ENCODE measurements around the gene NAXD. TPM values are rescaled to one million over a fixed set of nuclear protein-coding genes. Genes with fewer than 3 reads are reported as not detected.

NAXD gene
- total RNA-seq, 2 donors from 2014 or later, result 23.4 to 27.5 TPM

DNA sequence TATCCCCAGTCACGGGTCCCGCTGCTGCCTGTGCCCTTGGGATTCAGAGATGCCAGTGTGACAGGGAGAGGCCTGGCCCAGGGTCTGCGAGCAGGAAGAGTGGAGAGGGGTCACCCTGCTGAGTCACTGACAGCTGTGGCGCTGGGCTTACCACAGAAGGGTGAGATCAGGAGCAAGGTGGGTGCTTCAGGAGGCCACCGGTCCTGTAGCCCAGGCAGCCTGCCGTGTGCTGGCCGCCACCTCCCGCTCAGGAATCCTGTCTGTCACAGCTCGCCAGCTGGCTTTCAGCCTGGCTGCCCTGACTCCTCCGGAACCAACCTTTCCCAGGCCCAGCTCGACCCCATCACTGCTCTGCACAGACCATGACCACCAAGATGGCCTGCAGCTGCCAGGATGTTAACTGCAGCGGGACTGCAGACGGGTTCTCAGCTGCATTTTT, 25.3 kb downstream of the NAXD start:
- DNase-seq (no peak), ATAC-seq (no peak)
- Histone ChIP-seq H3K36me3 (replicated peaks in 1 of 2; ENCODE audit: insufficient read depth in 1 of 2, low read depth in 2 of 2) (peaks cover 13 to 44% of the 10 kb centered on the region in 2 donors), H3K4me3 (no peak overlapping the region), H3K27ac (no peak overlapping the region), H3K4me1 (peaks cover 8% of the 10 kb centered on the region), H3K27me3 (no peaks in the 10 kb centered on the region), H3K9me3 (no peaks in the 10 kb centered on the region)
- intact Hi-C loops (cut with DNase I), result no loop called here
- no peak for TF ChIP-seq POLR2A (IDR thresholded peaks at IDR 0.05)
- TF ChIP-seq, protein P1, sequence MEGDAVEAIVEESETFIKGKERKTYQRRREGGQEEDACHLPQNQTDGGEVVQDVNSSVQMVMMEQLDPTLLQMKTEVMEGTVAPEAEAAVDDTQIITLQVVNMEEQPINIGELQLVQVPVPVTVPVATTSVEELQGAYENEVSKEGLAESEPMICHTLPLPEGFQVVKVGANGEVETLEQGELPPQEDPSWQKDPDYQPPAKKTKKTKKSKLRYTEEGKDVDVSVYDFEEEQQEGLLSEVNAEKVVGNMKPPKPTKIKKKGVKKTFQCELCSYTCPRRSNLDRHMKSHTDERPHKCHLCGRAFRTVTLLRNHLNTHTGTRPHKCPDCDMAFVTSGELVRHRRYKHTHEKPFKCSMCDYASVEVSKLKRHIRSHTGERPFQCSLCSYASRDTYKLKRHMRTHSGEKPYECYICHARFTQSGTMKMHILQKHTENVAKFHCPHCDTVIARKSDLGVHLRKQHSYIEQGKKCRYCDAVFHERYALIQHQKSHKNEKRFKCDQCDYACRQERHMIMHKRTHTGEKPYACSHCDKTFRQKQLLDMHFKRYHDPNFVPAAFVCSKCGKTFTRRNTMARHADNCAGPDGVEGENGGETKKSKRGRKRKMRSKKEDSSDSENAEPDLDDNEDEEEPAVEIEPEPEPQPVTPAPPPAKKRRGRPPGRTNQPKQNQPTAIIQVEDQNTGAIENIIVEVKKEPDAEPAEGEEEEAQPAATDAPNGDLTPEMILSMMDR (IDR thresholded peaks at IDR 0.05), result no peak
- 71% methylated on average over 13 of the region's 13 CpGs for WGBS, 2 donors

DNA sequence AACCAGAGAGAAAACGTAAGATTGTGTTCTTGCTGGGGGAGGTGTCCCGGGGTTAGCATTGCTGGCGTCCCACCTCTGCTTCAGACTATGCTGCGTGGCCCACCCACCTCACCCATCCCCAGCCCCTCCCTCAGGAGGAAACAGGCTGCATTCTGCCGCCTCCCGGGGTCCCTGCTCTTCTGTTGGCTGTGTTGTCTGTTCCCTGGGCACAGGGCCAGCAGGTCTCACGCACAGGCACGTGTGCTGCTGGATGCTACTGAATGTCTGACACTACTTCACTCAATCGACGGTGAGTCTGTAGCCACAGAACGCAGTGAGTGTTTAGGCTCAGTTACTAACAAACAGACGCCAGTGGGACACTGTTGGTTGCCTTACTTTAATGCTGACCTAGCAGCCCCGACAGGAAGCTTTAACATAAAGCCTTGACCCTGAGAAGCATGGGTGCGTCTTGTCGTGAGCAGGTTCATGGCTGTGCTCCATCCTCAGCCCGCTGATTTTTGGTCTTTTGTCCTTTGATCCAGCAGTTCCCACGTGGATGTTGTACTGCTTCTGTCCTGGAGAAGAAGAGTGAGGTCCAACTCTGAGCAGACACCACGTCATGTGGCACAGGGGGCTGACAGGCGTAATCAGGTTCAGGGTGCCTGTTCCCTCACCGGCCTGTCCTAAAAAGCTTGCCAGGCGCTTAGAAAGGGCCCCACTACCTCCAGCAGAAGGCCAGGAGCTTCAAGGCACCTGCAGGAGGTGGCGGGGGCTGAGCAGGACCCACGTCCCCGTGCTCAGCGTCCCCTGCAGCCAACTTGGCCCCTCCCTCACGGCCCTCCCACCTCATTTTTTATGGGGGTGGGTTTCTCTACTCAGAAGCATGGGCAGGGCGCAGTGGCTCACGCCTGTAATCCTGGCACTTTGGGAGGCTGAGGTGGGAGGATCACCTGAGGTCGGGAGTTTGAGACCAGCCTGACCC, 26.0 kb downstream of the NAXD start:
- 74 to 85% methylated on average over 19 to 29 of the region's 29 CpGs for WGBS, 2 donors
- no peak overlapping the region for H3K4me3 ChIP-seq
- DNase-seq (peak in 1 of 4 donors; percentile 38), ATAC-seq (no peak)
- TF ChIP-seq, protein P1 (IDR thresholded peaks at IDR 0.05), result no peak
- TF ChIP-seq POLR2A (IDR thresholded peaks at IDR 0.05), result no peak
- H3K27me3 ChIP-seq, result no peaks in the 10 kb centered on the region
- no peak overlapping the region for H3K27ac ChIP-seq
- intact Hi-C loops (cut with DNase I), result no loop called here
- H3K36me3 ChIP-seq (replicated peaks in 1 of 2; ENCODE audit: insufficient read depth in 1 of 2, low read depth in 2 of 2), result peaks cover 10 to 37% of the 10 kb centered on the region in 2 donors
- peaks cover 8% of the 10 kb centered on the region for H3K4me1 ChIP-seq
- no peaks in the 10 kb centered on the region for H3K9me3 ChIP-seq

DNA sequence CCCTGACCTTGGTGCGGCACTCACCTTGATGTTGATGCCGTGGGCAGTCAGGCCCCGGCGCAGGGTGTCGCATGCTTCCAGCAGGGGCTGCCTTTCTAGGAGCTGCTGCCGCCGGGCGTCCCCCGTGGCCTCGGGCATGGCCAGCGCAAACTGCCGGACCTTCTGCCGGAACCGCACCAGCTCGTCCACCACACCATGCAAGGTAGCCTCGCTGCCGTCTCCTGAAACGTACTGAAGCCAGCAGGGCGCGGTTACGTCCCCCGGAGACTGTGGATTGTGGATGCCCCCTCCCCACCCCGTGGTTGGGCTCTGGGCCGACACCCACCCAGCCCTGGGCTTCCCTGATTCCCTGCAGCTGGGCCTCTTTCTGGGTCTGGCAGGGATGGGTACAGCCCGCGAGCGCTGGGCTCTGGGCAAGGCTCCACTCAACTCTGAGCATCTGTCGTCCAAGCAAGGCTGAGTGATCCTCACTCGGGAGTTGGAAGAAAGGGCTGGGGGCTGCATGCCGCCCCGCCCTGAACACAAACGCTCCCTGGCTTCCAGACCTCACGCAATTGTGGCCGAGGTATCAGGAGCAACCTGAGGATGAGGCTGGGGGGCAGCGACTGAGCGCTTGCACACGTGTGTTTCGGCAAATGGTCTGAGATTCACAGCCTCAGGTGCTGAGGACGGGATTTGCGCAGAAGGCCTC, 27.1 kb downstream of the NAXD start:
- no peaks in the 10 kb centered on the region for H3K27me3 ChIP-seq
- TF ChIP-seq, protein P1 (IDR thresholded peaks at IDR 0.05), result no peak
- TF ChIP-seq POLR2A (IDR thresholded peaks at IDR 0.05), result no peak
- peaks cover 8% of the 10 kb centered on the region for H3K4me1 ChIP-seq
- no peak overlapping the region for H3K4me3 ChIP-seq
- intact Hi-C loops (cut with DNase I), result no loop called here
- H3K27ac ChIP-seq, result no peak overlapping the region
- no peaks in the 10 kb centered on the region for H3K9me3 ChIP-seq
- WGBS, 2 donors, result 92 to 93% methylated on average over 16 to 31 of the region's 40 CpGs
- DNase-seq (no peak), ATAC-seq (no peak)
- peaks cover 10 to 26% of the 10 kb centered on the region in 2 donors for H3K36me3 ChIP-seq (replicated peaks in 1 of 2; ENCODE audit: insufficient read depth in 1 of 2, low read depth in 2 of 2)

DNA sequence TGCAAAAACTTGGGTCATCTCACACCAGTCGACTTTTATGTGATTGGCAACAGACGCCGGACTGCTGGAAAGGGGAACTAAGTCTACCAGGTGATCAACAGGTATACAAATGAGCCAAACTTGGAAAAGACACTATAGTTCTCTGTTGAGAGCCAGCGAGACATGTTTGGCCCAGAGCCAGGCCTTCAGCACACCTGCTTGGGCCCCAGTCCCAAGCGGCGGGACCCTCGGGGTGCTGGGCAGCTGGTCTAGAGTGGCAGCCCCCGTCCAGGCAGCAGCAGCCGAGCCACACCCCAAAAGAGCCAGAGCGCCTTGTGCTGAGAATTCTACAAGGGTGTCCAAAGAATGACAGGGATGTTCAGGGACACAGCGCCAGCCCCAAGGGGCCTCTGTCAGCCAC, 28.0 kb downstream of the NAXD start:
- TF ChIP-seq, protein P1 (IDR thresholded peaks at IDR 0.05), result no peak
- TF ChIP-seq POLR2A (IDR thresholded peaks at IDR 0.05), result no peak
- H3K9me3 ChIP-seq, result no peaks in the 10 kb centered on the region
- peaks cover 8% of the 10 kb centered on the region for H3K4me1 ChIP-seq
- no peak overlapping the region for H3K27ac ChIP-seq
- no peaks in the 10 kb centered on the region for H3K27me3 ChIP-seq
- ATAC-seq (no peak), DNase-seq (peak in 2 of 4 donors; percentile 26 to 42)
- intact Hi-C loops (cut with DNase I), result no loop called here
- H3K4me3 ChIP-seq, result no peak overlapping the region
- WGBS, 2 donors, result 68 to 83% methylated on average over 11 of the region's 11 CpGs
- H3K36me3 ChIP-seq (replicated peaks in 1 of 2; ENCODE audit: insufficient read depth in 1 of 2, low read depth in 2 of 2), result peaks cover 10 to 22% of the 10 kb centered on the region in 2 donors

Measured in body of pancreas (tissue), 4 donors.